Smooth muscle cell of the brain vasculature (primary cell): Measurements from ENCODE around the gene MPP4.
A peak's percentile ranks its signal among the peaks of the same experiment; 100 is the strongest.

Source experiments
- DNase-seq: peaks from one replicate; pipeline ENCODE4 v3.0.0-alpha.2; 2012; ENCODE audit warnings: low read depth, low spot score

MPP4 gene

DNA sequence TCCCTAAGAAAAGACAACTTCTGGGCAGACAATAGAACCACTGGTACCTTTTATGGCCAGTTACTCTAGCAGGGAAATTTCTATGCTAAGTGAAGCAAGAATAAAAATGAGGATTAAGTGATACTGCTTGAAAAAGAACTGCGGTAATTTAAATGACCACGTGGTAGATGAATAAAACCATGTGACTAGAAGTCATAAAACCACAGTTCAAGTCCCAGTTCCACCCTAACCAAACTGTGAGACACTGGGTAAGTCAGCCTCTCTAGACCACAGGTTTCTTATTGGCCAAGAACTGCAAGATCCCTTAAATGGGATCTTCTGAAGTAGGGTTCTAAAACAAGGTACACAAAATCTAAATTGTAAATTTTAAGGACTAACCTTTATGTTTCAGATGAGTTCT, 67.9 kb downstream of the MPP4 start:
- no peak for DNase-seq

DNA sequence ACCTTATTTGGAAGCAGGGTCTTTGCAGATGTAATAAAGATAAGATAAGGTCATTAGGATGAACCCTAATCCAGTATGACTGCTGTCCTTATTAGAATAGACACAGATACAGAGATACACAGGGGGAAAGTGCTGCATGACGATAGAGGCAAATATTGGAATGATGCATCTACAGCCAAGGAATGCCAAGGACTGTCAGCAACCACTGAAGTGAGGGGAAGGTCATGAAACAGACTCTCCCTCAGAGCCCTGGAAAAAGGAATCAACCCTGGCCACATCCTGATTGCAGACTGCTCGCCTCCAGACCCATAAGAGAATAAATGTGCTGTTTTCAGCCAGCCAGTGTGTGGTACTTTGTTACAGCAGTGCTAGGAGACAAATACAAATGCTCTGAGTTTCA, 69.9 kb downstream of the MPP4 start:
- DNase-seq, result no peak

DNA sequence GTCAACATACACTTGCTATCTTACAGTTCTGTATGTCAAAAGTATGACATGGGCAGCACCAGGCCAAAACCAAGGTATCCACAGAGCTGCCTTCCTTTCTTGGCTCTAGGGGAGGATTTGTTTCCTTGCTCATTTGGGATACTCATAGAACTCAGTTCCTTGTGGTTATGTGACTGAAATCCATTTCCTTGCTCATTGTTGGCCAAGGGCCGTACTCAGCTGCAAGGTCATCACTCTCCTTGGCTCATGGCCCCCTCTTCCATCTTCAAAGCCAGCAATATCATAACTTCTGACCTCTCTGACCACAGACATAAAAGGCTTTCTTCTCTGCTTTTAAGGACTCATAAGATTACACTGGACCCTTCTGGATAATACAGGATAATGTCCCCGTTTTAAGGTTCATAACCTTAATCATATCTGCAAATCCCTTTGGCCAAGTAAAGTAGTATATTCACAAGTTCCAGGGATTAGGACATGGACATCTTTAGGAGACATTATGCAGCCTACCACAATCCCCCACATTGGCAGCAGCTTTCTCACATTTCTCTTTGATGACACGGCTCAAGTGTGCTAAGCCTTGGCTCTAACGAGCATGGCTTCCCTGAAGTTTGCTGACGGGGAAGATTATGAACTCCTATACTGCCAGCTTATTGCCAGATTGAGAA, 76.0 kb downstream of the MPP4 start:
- no peak for DNase-seq

DNA sequence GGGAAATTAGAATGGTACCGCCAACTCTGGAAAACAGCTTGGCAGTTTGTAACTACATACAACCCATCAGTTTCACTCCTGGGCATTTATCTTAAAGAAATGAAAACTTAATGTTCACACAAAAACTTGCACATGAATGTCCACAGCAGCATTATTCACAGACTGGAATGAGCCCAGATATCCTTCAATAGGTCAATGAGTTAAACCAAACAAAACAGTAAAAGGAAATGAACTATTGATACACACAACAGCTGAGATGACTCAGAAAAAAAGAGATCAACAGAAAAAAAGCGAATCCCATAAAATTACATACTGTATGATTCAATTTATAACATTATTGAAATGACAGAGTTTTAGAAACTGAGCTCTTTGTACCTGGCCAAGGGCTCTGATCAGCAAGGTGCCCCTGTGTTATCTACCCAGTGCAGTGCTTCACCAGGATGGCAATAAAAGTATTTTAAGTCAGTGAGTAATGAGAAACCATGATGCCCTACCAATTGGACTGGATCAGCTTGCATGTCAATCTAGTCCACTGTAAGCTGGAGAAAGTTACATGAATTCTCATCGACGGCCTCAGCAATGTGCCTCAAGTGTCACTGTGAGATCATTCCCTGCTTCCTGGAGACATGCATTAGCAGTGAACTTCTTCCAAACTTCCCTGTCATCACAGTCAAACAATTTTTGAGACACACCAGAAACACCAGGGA, 77.0 kb downstream of the MPP4 start:
- DNase-seq, result no peak

DNA sequence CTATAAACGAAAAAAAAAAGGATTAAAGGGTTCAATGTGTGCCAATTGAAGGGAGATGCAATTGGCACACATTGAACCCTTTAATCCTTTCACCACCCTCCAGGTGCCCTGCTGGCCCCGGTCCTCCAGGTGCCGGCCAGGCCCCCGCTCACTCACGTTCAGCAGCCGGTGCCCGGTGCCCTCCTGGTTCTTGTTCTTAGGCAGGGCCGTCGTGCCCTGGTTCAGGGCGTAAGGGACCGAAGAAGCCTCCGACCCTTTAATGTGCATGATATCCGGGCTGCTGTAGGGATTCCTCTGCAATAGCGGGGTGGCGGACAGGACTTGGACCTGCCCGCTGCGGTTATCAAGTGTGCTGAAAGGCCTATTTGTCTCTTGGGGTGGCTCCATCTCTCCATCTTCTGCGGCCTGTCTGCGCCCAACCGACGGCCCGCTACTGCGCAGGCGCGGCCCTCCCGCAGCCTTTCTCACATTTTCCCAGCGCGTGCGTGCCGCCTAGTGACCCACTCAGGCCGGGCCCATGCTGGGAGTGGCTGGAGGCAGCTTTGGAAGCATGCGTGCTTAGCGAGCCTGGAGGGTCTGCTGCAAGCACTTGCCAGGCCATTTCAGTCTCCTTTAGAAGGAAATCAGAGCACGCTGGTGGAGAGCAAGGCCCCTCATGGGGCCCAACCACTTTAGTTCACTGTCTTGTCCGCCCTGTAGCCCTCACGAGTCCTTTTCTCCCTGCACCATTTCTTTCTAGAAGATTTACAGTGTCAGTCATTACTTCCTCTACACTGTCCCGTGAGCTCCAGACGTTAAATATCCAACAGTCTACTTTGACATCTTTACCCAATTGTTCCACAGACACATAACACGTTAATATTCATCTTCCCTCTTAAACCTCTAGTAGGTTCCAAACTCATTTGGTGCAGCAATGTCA, 79.4 kb downstream of the MPP4 start:
- DNase-seq, result peak; percentile 68

DNA sequence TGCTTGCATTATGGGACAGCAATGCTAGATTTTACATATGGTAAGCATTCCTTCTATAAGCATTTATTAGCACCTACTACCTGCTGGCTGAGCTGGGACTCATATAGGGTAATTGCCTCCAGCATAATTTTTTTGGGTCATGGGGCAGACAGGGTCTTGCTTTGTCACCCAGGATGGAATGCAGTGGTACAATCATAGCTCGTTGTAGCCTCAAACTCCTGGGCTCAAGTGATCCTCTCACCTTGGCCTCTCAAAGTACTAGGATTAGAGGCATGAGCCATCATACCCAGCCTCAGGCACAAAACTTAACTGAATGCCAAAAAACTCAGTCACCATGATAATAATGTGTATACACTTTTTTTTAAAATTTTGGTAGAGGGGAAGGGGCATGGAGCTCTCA, 90.4 kb downstream of the MPP4 start:
- DNase-seq, result no peak

DNA sequence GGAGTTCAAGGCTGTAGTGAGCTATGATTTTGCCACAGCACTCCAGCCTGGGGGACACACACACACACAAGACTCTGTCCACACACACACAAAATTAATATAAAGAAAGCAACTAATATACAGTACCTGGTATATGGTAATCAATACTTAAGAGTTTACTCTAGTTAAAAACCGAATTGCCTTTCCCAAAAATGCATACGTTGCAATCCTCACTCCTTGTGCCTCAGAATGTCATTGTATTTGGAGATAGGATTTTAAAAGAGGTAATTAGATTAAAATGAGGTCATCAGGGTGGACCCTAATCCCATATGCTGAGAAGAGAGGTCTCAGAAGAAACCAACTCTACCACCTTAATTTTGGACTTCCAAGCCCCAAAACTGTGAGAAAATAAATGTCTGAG, 90.9 kb downstream of the MPP4 start:
- no peak for DNase-seq

DNA sequence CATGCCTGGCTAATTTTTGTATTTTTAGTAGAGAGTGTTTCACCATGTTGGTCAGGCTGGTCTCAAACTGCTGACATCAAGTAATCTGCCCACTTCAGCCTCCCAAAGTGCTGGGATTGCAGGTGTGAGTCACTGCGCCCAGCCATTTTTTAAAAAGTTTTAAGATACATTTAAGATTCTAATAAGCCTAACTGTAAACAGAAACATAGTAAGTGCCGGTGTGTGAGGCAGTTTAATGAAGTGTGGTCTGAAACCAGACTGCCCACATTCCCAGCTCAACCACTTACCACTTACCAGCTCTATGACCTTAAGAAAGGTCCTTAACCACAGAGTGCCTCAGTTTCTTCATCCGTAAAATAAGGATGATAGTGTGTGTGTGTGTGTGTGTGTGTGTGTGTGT, 97.5 kb downstream of the MPP4 start:
- DNase-seq, result no peak

DNA sequence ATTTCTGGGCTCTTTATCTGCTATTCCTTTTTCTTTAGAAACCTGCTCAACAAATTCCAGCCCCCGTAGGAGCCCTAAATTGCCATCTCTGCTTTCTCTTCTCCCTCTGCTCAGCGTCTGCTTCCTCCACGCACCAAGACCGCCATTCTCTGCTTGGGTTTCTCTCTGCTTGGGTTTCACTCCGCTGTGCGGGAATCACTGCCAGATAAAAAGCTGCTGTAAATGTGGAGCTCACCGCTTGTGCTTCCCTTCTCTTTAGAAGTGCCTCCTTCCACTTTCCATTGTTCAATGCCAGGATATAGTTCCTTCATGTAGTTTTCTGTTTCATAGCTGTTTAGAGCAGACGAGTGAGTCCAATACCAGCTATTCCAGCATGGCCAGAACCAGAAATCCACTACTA, 101.0 kb downstream of the MPP4 start:
- DNase-seq, result no peak
